Panc1 (cell line): ENCODE results near the gene GPRC5D. TPM values are rescaled to one million over a fixed set of nuclear protein-coding genes. Genes with fewer than 3 reads are reported as not detected.
A peak's percentile ranks its signal among the peaks of the same experiment; 100 is the strongest.

Experiments used
- ATAC-seq: fragments of 200-7000 bp; cut with Tn5 transposase; 2 replicates; pipeline ENCODE4 v1.9.1; 2020; ENCODE audit warnings: mild to moderate bottlenecking, moderate library complexity
- BruUV-seq: library from RNA; stranded (reverse); fragments of 400-500 nt; replicated peaks from 2 replicates; lab custom pipeline; 2021; lab: Mats Ljungman, UMichigan
- CTCF ChIA-PET: fragments of 300-600 bp; sonication (Branson Sonifier 250); formaldehyde crosslinking; loops from one replicate; lab custom pipeline; 2022; ENCODE audit warnings: antibody characterized with exemption; lab: Charles Lee
- POLR2A ChIA-PET: fragments of 300-600 bp; sonication (Branson Sonifier 250); formaldehyde crosslinking; loops from one replicate; lab custom pipeline; 2022; ENCODE audit warnings: antibody characterized with exemption; lab: Charles Lee
- DNase-seq: peaks from one replicate; pipeline ENCODE4 v3.0.0-alpha.2; 2010; ENCODE audit warnings: low read depth, low spot score
- H3K27ac ChIP-seq: 2 replicates; pipeline ENCODE4 v1.5.1; 2011; ENCODE audit warnings: mild to moderate bottlenecking, low read length, inconsistent platforms
- H3K27me3 ChIP-seq: fragments of 200-500 bp; sonication (Bioruptor generic); 2 replicates; pipeline ENCODE4 v1.6.0; 2014; ENCODE audit warnings: low read length, inconsistent platforms; ENCODE audit not compliant: control insufficient read depth, insufficient read depth
- H3K36me3 ChIP-seq: fragments of 200-500 bp; sonication (Bioruptor generic); 2 replicates; pipeline ENCODE4 v1.5.1; 2014; ENCODE audit warnings: inconsistent platforms, mild to moderate bottlenecking, low read length, moderate library complexity; ENCODE audit not compliant: control insufficient read depth, insufficient read depth
- H3K4me1 ChIP-seq: 2 replicates; pipeline ENCODE4 v1.5.1; 2011; ENCODE audit warnings: inconsistent platforms, mild to moderate bottlenecking, low read length, moderate library complexity; ENCODE audit not compliant: control insufficient read depth, insufficient read depth
- H3K4me3 ChIP-seq, 2 experiments: 2 replicates each; pipeline ENCODE4 v1.5.1; 2011 to 2012; ENCODE audit warnings: low read depth in 2 of 2, low read length in 2 of 2, mild to moderate bottlenecking in 2 of 2, inconsistent platforms in 1 of 2, moderate library complexity in 1 of 2
- H3K9me3 ChIP-seq: fragments of 200-500 bp; sonication (Bioruptor generic); 2 replicates; pipeline ENCODE4 v1.5.1; 2014; ENCODE audit warnings: low read depth, mild to moderate bottlenecking, inconsistent platforms, low read length, moderate library complexity; ENCODE audit not compliant: control insufficient read depth, insufficient read depth
- CTCF ChIP-seq: fragments of 450-650 bp; IDR thresholded peaks from 2 replicates; pipeline ENCODE4 v1.5.1; 2017; ENCODE audit warnings: mild to moderate bottlenecking
- POLR2AphosphoS5 ChIP-seq: IDR thresholded peaks from 2 replicates; pipeline ENCODE4 v1.6.1; 2012; ENCODE audit warnings: mild to moderate bottlenecking, low read depth, low read length, moderate library complexity
- REST ChIP-seq, 2 experiments: IDR thresholded peaks; 2 replicates each; pipeline ENCODE4 v1.6.1; 2011 to 2012; ENCODE audit warnings: low read depth in 2 of 2, control low read depth in 1 of 2, low read length in 1 of 2, mild to moderate bottlenecking in 1 of 2, moderate library complexity in 1 of 2; ENCODE audit not compliant: insufficient read depth in 1 of 2
- SIN3A ChIP-seq: IDR thresholded peaks from 2 replicates; pipeline ENCODE4 v1.6.1; 2012; ENCODE audit warnings: low read depth, mild to moderate bottlenecking, low read length, moderate library complexity, borderline replicate concordance; ENCODE audit not compliant: insufficient read depth
- TCF7L2 ChIP-seq: IDR thresholded peaks from 2 replicates; pipeline ENCODE4 v1.6.1; 2011; ENCODE audit warnings: mild to moderate bottlenecking, low read depth, low read length, inconsistent platforms
- in situ Hi-C: cut with HindIII; loops from 2 replicates; pipeline ENCODE4 v1.10.0; 2016; ENCODE audit warnings: low sequenced_read_pairs, low pct_unique_long_range_greater_than_20kb
- intact Hi-C: fragments of 100-400 bp; cut with micrococcal nuclease; formaldehyde crosslinking; loops from one replicate; pipeline ENCODE4 v1.10.0; 2022; ENCODE audit not compliant: unreplicated experiment
- total RNA-seq: library from RNA; stranded (reverse); gene quantifications from one replicate; pipeline ENCODE4 v1.2.1, GENCODE V29; 2021; ENCODE audit not compliant: unreplicated experiment

Gene GPRC5D
- total RNA-seq, 1 experiment from 2014 or later: not detected

GRCh38 chr12:12918781-12919389, 33.1 kb downstream of the GPRC5D start:
- peak overlapping the region; percentile 63 for H3K27ac ChIP-seq
- peaks cover 75% of the 10 kb centered on the region for H3K4me1 ChIP-seq
- in situ Hi-C loops (no loop called here), intact Hi-C loops (loop anchor here (5.0 kb wide), 1 partner anchor 63 kb away; no protein-coding TSS in a partner anchor)
- ATAC-seq (no peak), DNase-seq (no peak)
- BruUV-seq: no TSS peak
- H3K9me3 ChIP-seq: no peaks in the 10 kb centered on the region
- peak; percentile 82 for TF ChIP-seq POLR2AphosphoS5
- TF ChIP-seq TCF7L2: no peak
- CTCF ChIA-PET: no interaction called here
- H3K36me3 ChIP-seq: peaks cover 2% of the 10 kb centered on the region; the same call in 1 of the 2 replicates
- no peaks in the 10 kb centered on the region for H3K27me3 ChIP-seq
- POLR2A ChIA-PET: no interaction called here
- H3K4me3 ChIP-seq: no peak overlapping the region

- BruUV-seq: no TSS peak
- H3K4me3 ChIP-seq: no peak overlapping the region
- peak; percentile 4; the same call in 1 of the 2 replicates for TF ChIP-seq POLR2AphosphoS5
- TF ChIP-seq SIN3A: no peak
- in situ Hi-C loops (no loop called here), intact Hi-C loops (loop anchor here (5.0 kb wide), 1 partner anchor 65 kb away; no protein-coding TSS in a partner anchor)
- H3K4me1 ChIP-seq: peaks cover 89% of the 10 kb centered on the region
- ChIA-PET CTCF (no interaction called here), POLR2A (no interaction called here)
- ATAC-seq (no peak), DNase-seq (no peak)
- H3K27ac ChIP-seq: peak overlapping the region; percentile 78; the same call in 1 of the 2 replicates
- no peaks in the 10 kb centered on the region for H3K27me3 ChIP-seq
- peaks cover 11% of the 10 kb centered on the region for H3K36me3 ChIP-seq
- no peaks in the 10 kb centered on the region for H3K9me3 ChIP-seq
Observed at GRCh38 chr12:12917517-12917916, 34.5 kb downstream of the GPRC5D start.

GRCh38 chr12:12916135-12916944, 35.6 kb downstream of the GPRC5D start:
- Histone ChIP-seq H3K9me3 (no peaks in the 10 kb centered on the region), H3K27me3 (no peaks in the 10 kb centered on the region), H3K4me1 (peaks cover 91% of the 10 kb centered on the region), H3K36me3 (peaks cover 11% of the 10 kb centered on the region), H3K27ac (peak overlapping the region; percentile 78), H3K4me3 (no peak overlapping the region)
- ChIA-PET CTCF (interaction anchor here (1.3 kb wide), 1 partner anchor 51 kb away, joined by 3 read pairs; no protein-coding TSS in a partner anchor), POLR2A (no interaction called here)
- peak; percentile 71 for ATAC-seq
- in situ Hi-C loops (no loop called here), intact Hi-C loops (loop anchor here (5.0 kb wide), 1 partner anchor 66 kb away; no protein-coding TSS in a partner anchor)
- no TSS peak for BruUV-seq
- no peak for DNase-seq
- TF ChIP-seq SIN3A (no peak), CTCF (peak; percentile 87), REST (IDR thresholded peaks at IDR 0.05; ENCODE audit: insufficient read depth in 1 of 2, low read depth in 2 of 2, low read length in 1 of 2) (no peak), POLR2AphosphoS5 (peak; percentile 69), TCF7L2 (0 out of 2 replicates have a peak, but pooled peaks have one; percentile 32)
